ENCODE results near the gene ZAR1L.

DNA sequence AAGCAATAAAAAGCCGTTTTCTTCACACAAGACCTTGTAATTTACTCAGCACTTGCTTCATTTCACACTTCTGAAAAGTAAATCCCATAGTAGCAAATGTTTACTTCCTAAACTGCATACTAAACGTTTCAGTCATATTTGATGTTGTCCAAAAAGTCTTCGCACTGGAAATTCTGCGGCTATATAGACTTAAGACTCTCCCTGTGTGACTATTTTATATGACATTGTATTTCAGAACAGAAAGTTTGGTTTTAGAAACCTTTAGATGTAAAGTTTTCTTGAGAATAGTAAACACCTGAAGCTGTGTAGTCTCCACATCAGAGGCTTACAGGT is 29.6 kb downstream of the ZAR1L start:
- TF ChIP-seq, protein P1, sequence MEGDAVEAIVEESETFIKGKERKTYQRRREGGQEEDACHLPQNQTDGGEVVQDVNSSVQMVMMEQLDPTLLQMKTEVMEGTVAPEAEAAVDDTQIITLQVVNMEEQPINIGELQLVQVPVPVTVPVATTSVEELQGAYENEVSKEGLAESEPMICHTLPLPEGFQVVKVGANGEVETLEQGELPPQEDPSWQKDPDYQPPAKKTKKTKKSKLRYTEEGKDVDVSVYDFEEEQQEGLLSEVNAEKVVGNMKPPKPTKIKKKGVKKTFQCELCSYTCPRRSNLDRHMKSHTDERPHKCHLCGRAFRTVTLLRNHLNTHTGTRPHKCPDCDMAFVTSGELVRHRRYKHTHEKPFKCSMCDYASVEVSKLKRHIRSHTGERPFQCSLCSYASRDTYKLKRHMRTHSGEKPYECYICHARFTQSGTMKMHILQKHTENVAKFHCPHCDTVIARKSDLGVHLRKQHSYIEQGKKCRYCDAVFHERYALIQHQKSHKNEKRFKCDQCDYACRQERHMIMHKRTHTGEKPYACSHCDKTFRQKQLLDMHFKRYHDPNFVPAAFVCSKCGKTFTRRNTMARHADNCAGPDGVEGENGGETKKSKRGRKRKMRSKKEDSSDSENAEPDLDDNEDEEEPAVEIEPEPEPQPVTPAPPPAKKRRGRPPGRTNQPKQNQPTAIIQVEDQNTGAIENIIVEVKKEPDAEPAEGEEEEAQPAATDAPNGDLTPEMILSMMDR (IDR thresholded peaks at IDR 0.05) = no peak
- TF ChIP-seq EP300 (IDR thresholded peaks at IDR 0.05) = no peak
- TF ChIP-seq POLR2A (IDR thresholded peaks at IDR 0.05) = no peak

All from ovary (tissue), 3 donors.